H1 (cell line): ENCODE data around the gene GRM8. TPM values are rescaled to one million over a fixed set of nuclear protein-coding genes. Genes with fewer than 3 reads are reported as not detected.

ENCODE experiments used
- HDAC6 ChIP-seq: IDR thresholded peaks from one replicate; pipeline ENCODE4 v1.7.1; 2012; ENCODE audit warnings: low read depth, mild to moderate bottlenecking, inconsistent platforms, low read length, moderate library complexity
- MAFK ChIP-seq: IDR thresholded peaks from 2 replicates; pipeline ENCODE4 v1.6.1; 2012; ENCODE audit warnings: low read depth, mild to moderate bottlenecking, improper control_type of control experiment, low read length
- RAD21 ChIP-seq, 2 experiments: IDR thresholded peaks in 1 of 2; conservative IDR thresholded peaks in 1 of 2; 2 replicates each; pipeline ENCODE4 v1.6.1; 2011; ENCODE audit warnings: low read depth in 2 of 2, low read length in 2 of 2, improper control_type of control experiment in 1 of 2, inconsistent platforms in 1 of 2, mild to moderate bottlenecking in 1 of 2, moderate library complexity in 1 of 2
- RBBP5 ChIP-seq: IDR thresholded peaks from 2 replicates; pipeline ENCODE4 v1.7.1; 2012; ENCODE audit warnings: low read depth, mild to moderate bottlenecking, inconsistent platforms, low read length, moderate library complexity, borderline replicate concordance
- polyA plus RNA-seq, 7 experiments: library from polyadenylated mRNA; depleted of rRNA in 3 of 7; stranded (reverse) in 5 of 7; unstranded in 2 of 7; fragments of >200 nt in 5 of 7; fragments of 200-250 nt in 2 of 7; gene quantifications; 1 replicate in 5 of 7; 2 replicates in 1 of 7; 4 replicates in 1 of 7; pipeline versions ENCODE4 v1.2.1 to v1.2.3, GENCODE V29; 2011 to 2013; ENCODE audit warnings: missing spikeins in 2 of 7, mixed read lengths in 2 of 7
- total RNA-seq: library from RNA; stranded (reverse); fragmentation: NEBNext Ultra II Directional; extraction: Animal tissue kit (Norgen Biotek cat#: 25700); gene quantifications from 2 replicates; pipeline ENCODE4 v1.2.1, GENCODE V29; 2021

Gene GRM8
- total and polyA plus RNA-seq, 2 of the 8 experiments (the other 6 are each of a cell fraction or from before 2014, with no cell fraction given): 2.6 to 2.8 TPM

DNA sequence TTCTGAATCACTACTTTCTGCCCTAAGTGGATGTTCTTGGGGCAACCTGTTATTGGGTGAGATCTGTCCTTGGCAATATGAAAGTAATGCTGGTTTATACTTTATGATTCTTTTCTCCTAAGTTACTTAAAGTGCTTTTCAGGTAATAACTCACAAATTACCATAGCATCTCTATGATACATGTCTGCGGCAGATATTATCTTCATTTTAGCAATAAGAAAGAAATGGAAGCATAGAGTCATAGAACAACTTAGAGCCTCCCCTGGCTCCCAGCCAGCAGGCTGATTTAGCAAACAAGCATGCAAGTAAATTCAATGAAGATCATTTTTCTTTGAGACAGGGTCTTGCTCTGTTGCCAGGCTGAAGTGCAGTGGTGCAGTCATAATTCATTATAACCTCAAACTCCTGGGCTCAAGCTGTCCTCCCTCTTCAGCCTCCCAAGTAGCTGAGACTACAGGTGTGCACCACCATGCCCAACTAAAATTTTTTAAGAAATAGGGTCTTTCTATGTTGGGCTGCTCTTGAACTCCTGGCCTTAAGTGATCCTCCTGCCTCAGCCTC, 38.1 kb upstream of the GRM8 start (continued):
- TF ChIP-seq RBBP5 (no peak), HDAC6 (no peak), RAD21 (IDR thresholded peaks at IDR 0.05 in 1 of 2, conservative IDR thresholded peaks at IDR 0.05 in 1 of 2; ENCODE audit: low read depth in 2 of 2, low read length in 2 of 2) (no peak), MAFK (no peak)
